Cardiac muscle cell (in vitro differentiated cells and primary cell): ENCODE data around the gene CACNA1C. TPM values are rescaled to one million over a fixed set of nuclear protein-coding genes. Genes with fewer than 3 reads are reported as not detected.

Experiments
- DNase-seq, 2 donors: peaks; one replicate each; pipeline versions ENCODE4 v3.0.0 to v3.0.0-alpha.2; 2010 to 2017; ENCODE audit warnings: low read depth in 1 of 2, low spot score in 1 of 2
- H3K27ac ChIP-seq: fragments of 200-600 bp; sonication (generic); 2 replicates; pipeline ENCODE4 v1.5.1; 2016
- H3K27me3 ChIP-seq: fragments of 200-600 bp; sonication (generic); 2 replicates; pipeline ENCODE4 v1.6.0; 2016; ENCODE audit warnings: control low read depth
- H3K36me3 ChIP-seq: fragments of 200-600 bp; sonication (generic); 2 replicates; pipeline ENCODE4 v1.5.1; 2016; ENCODE audit warnings: control low read depth
- H3K4me1 ChIP-seq: fragments of 200-600 bp; sonication (generic); 2 replicates; pipeline ENCODE4 v1.8.1; 2017; ENCODE audit warnings: low read depth, mild to moderate bottlenecking, mixed run types
- H3K4me3 ChIP-seq: fragments of 200-600 bp; sonication (generic); 2 replicates; pipeline ENCODE4 v1.5.1; 2016; ENCODE audit warnings: mild to moderate bottlenecking
- H3K9me3 ChIP-seq: fragments of 200-600 bp; sonication (generic); 2 replicates; pipeline ENCODE4 v1.5.1; 2017; ENCODE audit warnings: low read depth, mild to moderate bottlenecking, control low read depth
- CTCF ChIP-seq: IDR thresholded peaks from 2 replicates; pipeline ENCODE4 v1.5.1; 2012; ENCODE audit warnings: low read depth, mild to moderate bottlenecking, low read length
- polyA plus RNA-seq: library from polyadenylated mRNA; unstranded; fragments of >200 nt; fragmentation: Nextera tagmentation; extraction: Ambion mirVana; gene quantifications from 2 replicates; pipeline ENCODE4 v1.2.1, GENCODE V29; 2016
- total RNA-seq: library from RNA; depleted of rRNA; stranded (reverse); fragments of >200 nt; gene quantifications from 2 replicates; pipeline ENCODE4 v1.2.3, GENCODE V29; 2016

The CACNA1C gene
- total and polyA plus RNA-seq, 2 experiments from 2014 or later: 40.8 to 77.8 TPM

GRCh38 chr12:2625289-2625612, 572.5 kb downstream of the CACNA1C start:
- H3K4me3 ChIP-seq: no peak overlapping the region
- no peaks in the 10 kb centered on the region for H3K4me1 ChIP-seq
- no peak for DNase-seq
- H3K9me3 ChIP-seq: no peaks in the 10 kb centered on the region
- peaks cover 3% of the 10 kb centered on the region for H3K36me3 ChIP-seq
- H3K27ac ChIP-seq: no peak overlapping the region
- H3K27me3 ChIP-seq: no peaks in the 10 kb centered on the region
- TF ChIP-seq CTCF: no peak

DNA sequence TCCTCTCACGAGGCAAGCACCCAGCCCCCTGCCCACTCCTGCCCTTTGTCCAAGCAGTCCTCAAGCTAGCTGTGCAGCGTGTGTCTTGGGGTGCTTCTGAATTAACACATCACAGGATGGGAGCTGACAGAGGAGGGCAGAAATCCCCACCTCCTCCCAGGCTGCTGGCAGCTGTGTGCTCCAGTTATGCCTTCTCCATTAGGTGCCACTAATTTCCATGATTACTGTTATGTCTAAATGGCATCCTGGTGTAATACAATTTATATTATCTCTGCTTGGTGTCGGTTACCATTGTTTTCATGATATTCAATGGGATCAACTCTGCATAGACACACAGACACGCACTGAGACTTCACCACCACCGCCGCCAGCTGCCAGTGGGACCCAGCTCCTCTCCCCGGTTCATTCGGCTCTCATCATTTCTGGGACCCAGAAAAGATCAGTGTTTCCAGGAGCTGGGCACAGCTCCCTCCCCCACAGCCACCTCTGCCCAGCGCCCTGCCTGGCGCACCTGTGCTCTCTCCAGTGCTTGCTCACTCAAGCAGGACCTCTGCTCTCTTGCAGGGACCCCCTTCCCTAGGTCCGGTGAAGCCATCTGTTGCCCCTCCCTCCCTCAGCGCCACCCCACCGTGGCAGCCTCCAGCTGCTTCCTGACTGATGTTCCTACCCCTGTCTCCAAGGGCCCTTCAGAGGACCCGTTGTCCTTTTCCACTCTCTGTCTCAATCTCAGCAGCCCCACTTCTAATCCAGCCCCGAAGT, 574.5 kb downstream of the CACNA1C start:
- DNase-seq: no peak
- no peak for TF ChIP-seq CTCF

GRCh38 chr12:2627835-2628191, 575.0 kb downstream of the CACNA1C start:
- no peak for TF ChIP-seq CTCF
- Histone ChIP-seq H3K4me1 (peaks cover 10% of the 10 kb centered on the region), H3K36me3 (peaks cover 3% of the 10 kb centered on the region), H3K27me3 (no peaks in the 10 kb centered on the region), H3K4me3 (no peak overlapping the region), H3K27ac (no peak overlapping the region), H3K9me3 (no peaks in the 10 kb centered on the region)
- DNase-seq: no peak

More for the DNA sequence above, 574.5 kb downstream of the CACNA1C start:
- Histone ChIP-seq H3K36me3 (peaks cover 3% of the 10 kb centered on the region), H3K4me1 (peaks cover 10% of the 10 kb centered on the region), H3K27ac (no peak overlapping the region), H3K4me3 (no peak overlapping the region), H3K27me3 (no peaks in the 10 kb centered on the region), H3K9me3 (no peaks in the 10 kb centered on the region)

GRCh38 chr12:2628401-2628800, 575.6 kb downstream of the CACNA1C start:
- Histone ChIP-seq H3K27me3 (no peaks in the 10 kb centered on the region), H3K4me1 (peaks cover 10% of the 10 kb centered on the region), H3K4me3 (no peak overlapping the region), H3K36me3 (peaks cover 3% of the 10 kb centered on the region), H3K9me3 (no peaks in the 10 kb centered on the region), H3K27ac (no peak overlapping the region)
- DNase-seq: no peak
- no peak for TF ChIP-seq CTCF

- H3K4me3 ChIP-seq: no peak overlapping the region
- H3K27me3 ChIP-seq: no peaks in the 10 kb centered on the region
- no peak overlapping the region for H3K27ac ChIP-seq
- H3K9me3 ChIP-seq: no peaks in the 10 kb centered on the region
- DNase-seq: no peak
- TF ChIP-seq CTCF: no peak
- peaks cover 10% of the 10 kb centered on the region for H3K4me1 ChIP-seq
- H3K36me3 ChIP-seq: no peaks in the 10 kb centered on the region
These were observed 576.3 kb downstream of the CACNA1C start for GRCh38 chr12:2629051-2629450.
